Hepatocyte (in vitro differentiated cells): Measurements from ENCODE around the gene MED15.
"Not testable (repeated sequence)": the region's sequence is repeated elsewhere in the genome, so short reads cannot be mapped to it uniquely, and the experiment has no call there.

Experiments
- EZH2 ChIP-seq: fragments of 200-600 bp; sonication (generic); IDR thresholded peaks from 2 replicates; pipeline ENCODE4 v1.6.1; 2016; ENCODE audit warnings: antibody characterized with exemption, mild to moderate bottlenecking, borderline replicate concordance
- EZH2phosphoT487 ChIP-seq: fragments of 200-600 bp; sonication (generic); IDR thresholded peaks from one replicate; pipeline ENCODE4 v1.6.1; 2018; ENCODE audit warnings: antibody characterized with exemption, mild to moderate bottlenecking, low read depth, moderate library complexity; ENCODE audit not compliant: unreplicated experiment, severe bottlenecking
- TF ChIP-seq, protein P1 (sequence below): fragments of 200-600 bp; sonication (generic); IDR thresholded peaks from 2 replicates; pipeline ENCODE4 v1.5.1; 2016; ENCODE audit warnings: antibody characterized with exemption, mild to moderate bottlenecking; ENCODE audit not compliant: poor library complexity

DNA sequence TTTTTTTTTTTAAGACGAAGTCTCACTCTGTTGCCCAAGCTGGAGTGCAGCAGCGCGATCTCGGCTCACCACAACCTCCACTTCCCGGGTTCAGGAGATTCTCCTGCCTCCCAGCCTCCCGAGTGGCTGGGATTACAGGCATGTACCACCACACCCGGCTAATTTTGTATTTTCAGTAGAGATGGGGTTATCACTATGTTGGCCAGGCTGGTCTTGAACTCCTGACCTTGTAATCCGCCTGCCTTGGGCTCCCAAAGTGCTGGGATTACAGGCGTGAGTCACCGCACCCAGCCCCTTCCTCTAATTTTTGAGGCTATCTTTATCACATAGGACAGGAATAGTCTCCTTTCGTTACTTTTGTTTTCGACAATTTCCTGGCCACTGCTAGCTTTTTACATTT is 31.8 kb upstream of the MED15 start:
- TF ChIP-seq, protein P1, sequence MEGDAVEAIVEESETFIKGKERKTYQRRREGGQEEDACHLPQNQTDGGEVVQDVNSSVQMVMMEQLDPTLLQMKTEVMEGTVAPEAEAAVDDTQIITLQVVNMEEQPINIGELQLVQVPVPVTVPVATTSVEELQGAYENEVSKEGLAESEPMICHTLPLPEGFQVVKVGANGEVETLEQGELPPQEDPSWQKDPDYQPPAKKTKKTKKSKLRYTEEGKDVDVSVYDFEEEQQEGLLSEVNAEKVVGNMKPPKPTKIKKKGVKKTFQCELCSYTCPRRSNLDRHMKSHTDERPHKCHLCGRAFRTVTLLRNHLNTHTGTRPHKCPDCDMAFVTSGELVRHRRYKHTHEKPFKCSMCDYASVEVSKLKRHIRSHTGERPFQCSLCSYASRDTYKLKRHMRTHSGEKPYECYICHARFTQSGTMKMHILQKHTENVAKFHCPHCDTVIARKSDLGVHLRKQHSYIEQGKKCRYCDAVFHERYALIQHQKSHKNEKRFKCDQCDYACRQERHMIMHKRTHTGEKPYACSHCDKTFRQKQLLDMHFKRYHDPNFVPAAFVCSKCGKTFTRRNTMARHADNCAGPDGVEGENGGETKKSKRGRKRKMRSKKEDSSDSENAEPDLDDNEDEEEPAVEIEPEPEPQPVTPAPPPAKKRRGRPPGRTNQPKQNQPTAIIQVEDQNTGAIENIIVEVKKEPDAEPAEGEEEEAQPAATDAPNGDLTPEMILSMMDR = not testable (repeated sequence)
- TF ChIP-seq EZH2, EZH2phosphoT487: not testable (repeated sequence)
